HEK293 (cell line): Measurements from ENCODE around the gene DISP3.

ENCODE experiments used
- ATF2 ChIP-seq: fragments of 450-650 bp; formaldehyde crosslinking; IDR thresholded peaks from 2 replicates; pipeline ENCODE4 v1.5.1; 2016; ENCODE audit warnings: missing biosample characterization, missing genetic modification characterization, low read depth
- BCL11A ChIP-seq: fragments of 450-650 bp; formaldehyde crosslinking; IDR thresholded peaks from 2 replicates; pipeline ENCODE4 v1.5.1; 2016; ENCODE audit warnings: low read depth, missing biosample characterization, missing genetic modification characterization
- KLF16 ChIP-seq: fragments of 450-650 bp; formaldehyde crosslinking; IDR thresholded peaks from 2 replicates; pipeline ENCODE4 v1.5.1; 2017; ENCODE audit warnings: missing biosample characterization, missing genetic modification characterization
- RBAK ChIP-seq: fragments of 450-650 bp; formaldehyde crosslinking; IDR thresholded peaks from 2 replicates; pipeline ENCODE4 v1.5.1; 2016; ENCODE audit warnings: missing biosample characterization, missing genetic modification characterization
- REST ChIP-seq: fragments of 450-650 bp; formaldehyde crosslinking; IDR thresholded peaks from 2 replicates; pipeline ENCODE4 v1.5.1; 2016; ENCODE audit warnings: missing biosample characterization, missing genetic modification characterization
- SETDB1 ChIP-seq: IDR thresholded peaks from one replicate; pipeline ENCODE4 v1.6.1; 2017; ENCODE audit warnings: mild to moderate bottlenecking, low read length, moderate library complexity, mixed read lengths; ENCODE audit not compliant: insufficient read length
- ZNF37A ChIP-seq: fragments of 450-650 bp; IDR thresholded peaks from 2 replicates; pipeline ENCODE4 v1.5.1; 2018; ENCODE audit warnings: missing biosample characterization, missing genetic modification characterization
- ZSCAN16 ChIP-seq: fragments of 450-650 bp; formaldehyde crosslinking; IDR thresholded peaks from 2 replicates; pipeline ENCODE4 v1.5.1; 2016; ENCODE audit warnings: missing biosample characterization, missing genetic modification characterization
- TF ChIP-seq, protein P1 (sequence below): fragments of 450-650 bp; formaldehyde crosslinking; IDR thresholded peaks from 2 replicates; pipeline ENCODE4 v1.5.1; 2016; ENCODE audit warnings: missing biosample characterization, missing genetic modification characterization
- TF ChIP-seq, protein P2 (sequence below): fragments of 450-650 bp; formaldehyde crosslinking; conservative IDR thresholded peaks from 2 replicates; pipeline ENCODE4 v1.5.1; 2016; ENCODE audit warnings: low read depth, missing biosample characterization, missing genetic modification characterization

- TF ChIP-seq SETDB1 (no peak), REST (no peak), ATF2 (tag by site-specific recombination) (no peak), ZSCAN16 (tag by site-specific recombination) (no peak), KLF16 (no peak), BCL11A (tag by site-specific recombination) (no peak), RBAK (tag by site-specific recombination) (no peak), ZNF37A (tag by site-specific recombination) (no peak)
- TF ChIP-seq, protein P1, sequence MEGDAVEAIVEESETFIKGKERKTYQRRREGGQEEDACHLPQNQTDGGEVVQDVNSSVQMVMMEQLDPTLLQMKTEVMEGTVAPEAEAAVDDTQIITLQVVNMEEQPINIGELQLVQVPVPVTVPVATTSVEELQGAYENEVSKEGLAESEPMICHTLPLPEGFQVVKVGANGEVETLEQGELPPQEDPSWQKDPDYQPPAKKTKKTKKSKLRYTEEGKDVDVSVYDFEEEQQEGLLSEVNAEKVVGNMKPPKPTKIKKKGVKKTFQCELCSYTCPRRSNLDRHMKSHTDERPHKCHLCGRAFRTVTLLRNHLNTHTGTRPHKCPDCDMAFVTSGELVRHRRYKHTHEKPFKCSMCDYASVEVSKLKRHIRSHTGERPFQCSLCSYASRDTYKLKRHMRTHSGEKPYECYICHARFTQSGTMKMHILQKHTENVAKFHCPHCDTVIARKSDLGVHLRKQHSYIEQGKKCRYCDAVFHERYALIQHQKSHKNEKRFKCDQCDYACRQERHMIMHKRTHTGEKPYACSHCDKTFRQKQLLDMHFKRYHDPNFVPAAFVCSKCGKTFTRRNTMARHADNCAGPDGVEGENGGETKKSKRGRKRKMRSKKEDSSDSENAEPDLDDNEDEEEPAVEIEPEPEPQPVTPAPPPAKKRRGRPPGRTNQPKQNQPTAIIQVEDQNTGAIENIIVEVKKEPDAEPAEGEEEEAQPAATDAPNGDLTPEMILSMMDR (tag by site-specific recombination) = no peak
- TF ChIP-seq, protein P2, sequence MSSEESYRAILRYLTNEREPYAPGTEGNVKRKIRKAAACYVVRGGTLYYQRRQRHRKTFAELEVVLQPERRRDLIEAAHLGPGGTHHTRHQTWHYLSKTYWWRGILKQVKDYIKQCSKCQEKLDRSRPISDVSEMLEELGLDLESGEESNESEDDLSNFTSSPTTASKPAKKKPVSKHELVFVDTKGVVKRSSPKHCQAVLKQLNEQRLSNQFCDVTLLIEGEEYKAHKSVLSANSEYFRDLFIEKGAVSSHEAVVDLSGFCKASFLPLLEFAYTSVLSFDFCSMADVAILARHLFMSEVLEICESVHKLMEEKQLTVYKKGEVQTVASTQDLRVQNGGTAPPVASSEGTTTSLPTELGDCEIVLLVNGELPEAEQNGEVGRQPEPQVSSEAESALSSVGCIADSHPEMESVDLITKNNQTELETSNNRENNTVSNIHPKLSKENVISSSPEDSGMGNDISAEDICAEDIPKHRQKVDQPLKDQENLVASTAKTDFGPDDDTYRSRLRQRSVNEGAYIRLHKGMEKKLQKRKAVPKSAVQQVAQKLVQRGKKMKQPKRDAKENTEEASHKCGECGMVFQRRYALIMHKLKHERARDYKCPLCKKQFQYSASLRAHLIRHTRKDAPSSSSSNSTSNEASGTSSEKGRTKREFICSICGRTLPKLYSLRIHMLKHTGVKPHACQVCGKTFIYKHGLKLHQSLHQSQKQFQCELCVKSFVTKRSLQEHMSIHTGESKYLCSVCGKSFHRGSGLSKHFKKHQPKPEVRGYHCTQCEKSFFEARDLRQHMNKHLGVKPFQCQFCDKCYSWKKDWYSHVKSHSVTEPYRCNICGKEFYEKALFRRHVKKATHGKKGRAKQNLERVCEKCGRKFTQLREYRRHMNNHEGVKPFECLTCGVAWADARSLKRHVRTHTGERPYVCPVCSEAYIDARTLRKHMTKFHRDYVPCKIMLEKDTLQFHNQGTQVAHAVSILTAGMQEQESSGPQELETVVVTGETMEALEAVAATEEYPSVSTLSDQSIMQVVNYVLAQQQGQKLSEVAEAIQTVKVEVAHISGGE (tag by site-specific recombination) = no peak
These were observed 55.1 kb downstream of the DISP3 start for GRCh38 chr1:11533790-11534787.
